ENCODE data around the gene CADPS.

The CADPS gene

GRCh38 chr3:62835554-62836236 lies 39.5 kb downstream of the CADPS start:
- H3K4me3 ChIP-seq (ENCODE audit: low read depth, low read length), result no peak overlapping the region
- TF ChIP-seq, protein P1, sequence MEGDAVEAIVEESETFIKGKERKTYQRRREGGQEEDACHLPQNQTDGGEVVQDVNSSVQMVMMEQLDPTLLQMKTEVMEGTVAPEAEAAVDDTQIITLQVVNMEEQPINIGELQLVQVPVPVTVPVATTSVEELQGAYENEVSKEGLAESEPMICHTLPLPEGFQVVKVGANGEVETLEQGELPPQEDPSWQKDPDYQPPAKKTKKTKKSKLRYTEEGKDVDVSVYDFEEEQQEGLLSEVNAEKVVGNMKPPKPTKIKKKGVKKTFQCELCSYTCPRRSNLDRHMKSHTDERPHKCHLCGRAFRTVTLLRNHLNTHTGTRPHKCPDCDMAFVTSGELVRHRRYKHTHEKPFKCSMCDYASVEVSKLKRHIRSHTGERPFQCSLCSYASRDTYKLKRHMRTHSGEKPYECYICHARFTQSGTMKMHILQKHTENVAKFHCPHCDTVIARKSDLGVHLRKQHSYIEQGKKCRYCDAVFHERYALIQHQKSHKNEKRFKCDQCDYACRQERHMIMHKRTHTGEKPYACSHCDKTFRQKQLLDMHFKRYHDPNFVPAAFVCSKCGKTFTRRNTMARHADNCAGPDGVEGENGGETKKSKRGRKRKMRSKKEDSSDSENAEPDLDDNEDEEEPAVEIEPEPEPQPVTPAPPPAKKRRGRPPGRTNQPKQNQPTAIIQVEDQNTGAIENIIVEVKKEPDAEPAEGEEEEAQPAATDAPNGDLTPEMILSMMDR (IDR thresholded peaks at IDR 0.05; ENCODE audit: low read depth, low read length, missing control alignments), result no peak
- no peak for DNase-seq (ENCODE audit: low read depth)
- in situ Hi-C loops (cut with HindIII; ENCODE audit: low sequenced_read_pairs), result no loop called here

DNA sequence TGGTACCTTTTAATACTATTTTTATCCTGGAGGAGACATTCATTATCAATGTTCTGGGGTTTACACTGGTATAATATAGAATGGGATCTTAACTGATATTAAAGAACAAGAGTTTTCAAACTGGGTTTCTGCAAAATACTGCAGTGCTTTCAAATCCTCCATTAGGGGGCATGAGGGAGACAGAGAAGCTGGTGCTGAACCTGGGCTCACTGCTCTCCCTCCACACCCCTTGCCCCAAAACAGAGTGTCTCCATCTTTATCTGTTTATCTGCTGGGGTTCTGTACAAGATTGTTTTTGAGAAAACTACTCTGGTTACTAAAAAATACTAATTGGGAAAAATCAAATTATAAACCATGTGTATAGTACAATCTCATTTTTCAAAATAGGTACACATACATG lies 41.7 kb downstream of the CADPS start:
- in situ Hi-C loops (cut with HindIII; ENCODE audit: low sequenced_read_pairs), result no loop called here
- no peak overlapping the region for H3K4me3 ChIP-seq (ENCODE audit: low read depth, low read length)
- no peak for DNase-seq (ENCODE audit: low read depth)
- TF ChIP-seq, protein P1 (IDR thresholded peaks at IDR 0.05; ENCODE audit: low read depth, low read length, missing control alignments), result peak; percentile 49

GRCh38 chr3:62832553-62832952 lies 42.7 kb downstream of the CADPS start:
- no peak for DNase-seq (ENCODE audit: low read depth)
- in situ Hi-C loops (cut with HindIII; ENCODE audit: low sequenced_read_pairs), result no loop called here
- H3K4me3 ChIP-seq (ENCODE audit: low read depth, low read length), result no peak overlapping the region
- TF ChIP-seq, protein P1 (IDR thresholded peaks at IDR 0.05; ENCODE audit: low read depth, low read length, missing control alignments), result no peak

GRCh38 chr3:62830727-62831322 lies 44.4 kb downstream of the CADPS start:
- no peak for DNase-seq (ENCODE audit: low read depth)
- H3K4me3 ChIP-seq (ENCODE audit: low read depth, low read length), result no peak overlapping the region
- TF ChIP-seq, protein P1 (IDR thresholded peaks at IDR 0.05; ENCODE audit: low read depth, low read length, missing control alignments), result no peak
- in situ Hi-C loops (cut with HindIII; ENCODE audit: low sequenced_read_pairs), result no loop called here

- no peak overlapping the region for H3K4me3 ChIP-seq (ENCODE audit: low read depth, low read length)
- no peak for DNase-seq (ENCODE audit: low read depth)
- TF ChIP-seq, protein P1 (IDR thresholded peaks at IDR 0.05; ENCODE audit: low read depth, low read length, missing control alignments), result no peak
- in situ Hi-C loops (cut with HindIII; ENCODE audit: low sequenced_read_pairs), result no loop called here
Measured at GRCh38 chr3:62827550-62827949, 47.7 kb downstream of the CADPS start.

DNA sequence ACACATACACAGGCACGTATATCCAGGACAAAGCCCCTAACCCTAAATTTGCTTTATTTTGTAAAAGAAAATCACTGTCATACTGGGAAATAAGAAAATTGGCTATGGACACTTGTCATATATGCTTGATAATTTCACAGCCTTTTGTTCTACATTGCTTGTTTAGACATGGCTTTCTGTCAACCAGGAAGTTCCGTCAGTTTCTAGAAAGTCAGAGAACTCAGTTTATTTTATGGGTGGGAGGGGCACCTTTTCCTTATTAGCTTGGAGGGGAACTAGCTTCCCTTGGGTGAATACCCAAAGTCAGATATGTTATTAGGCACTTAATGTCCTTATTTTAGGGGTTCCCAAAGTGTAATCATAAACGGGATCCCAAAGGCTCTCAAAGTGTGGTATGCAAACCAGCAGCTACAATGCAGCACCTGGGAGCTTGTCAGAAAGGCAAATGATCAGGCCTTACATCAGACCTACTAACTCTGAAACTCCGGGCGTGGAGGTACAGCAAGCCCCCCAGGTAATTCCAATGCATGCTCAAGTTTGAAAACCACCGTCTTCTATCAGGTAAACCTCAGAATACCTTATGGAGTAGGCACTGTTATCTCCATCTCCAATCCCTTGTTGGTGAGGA lies 50.1 kb downstream of the CADPS start:
- no peak for DNase-seq (ENCODE audit: low read depth)
- in situ Hi-C loops (cut with HindIII; ENCODE audit: low sequenced_read_pairs), result no loop called here
- TF ChIP-seq, protein P1 (IDR thresholded peaks at IDR 0.05; ENCODE audit: low read depth, low read length, missing control alignments), result no peak
- no peak overlapping the region for H3K4me3 ChIP-seq (ENCODE audit: low read depth, low read length)
